NCI-H748 treated with DMSO at 0.1 percent for 48 hours (cell line): ENCODE results near the gene MRPS18B.
"Not testable (repeated sequence)": the region's sequence is repeated elsewhere in the genome, so short reads cannot be mapped to it uniquely, and the experiment has no call there.

Source experiments
- DNase-seq: peaks from one replicate; lab custom pipeline; 2025; lab: John Stamatoyannopoulos, UW

Gene MRPS18B

GRCh38 chr6:30643656-30644055 lies 26.0 kb downstream of the MRPS18B start:
- DNase-seq, result no peak

DNA sequence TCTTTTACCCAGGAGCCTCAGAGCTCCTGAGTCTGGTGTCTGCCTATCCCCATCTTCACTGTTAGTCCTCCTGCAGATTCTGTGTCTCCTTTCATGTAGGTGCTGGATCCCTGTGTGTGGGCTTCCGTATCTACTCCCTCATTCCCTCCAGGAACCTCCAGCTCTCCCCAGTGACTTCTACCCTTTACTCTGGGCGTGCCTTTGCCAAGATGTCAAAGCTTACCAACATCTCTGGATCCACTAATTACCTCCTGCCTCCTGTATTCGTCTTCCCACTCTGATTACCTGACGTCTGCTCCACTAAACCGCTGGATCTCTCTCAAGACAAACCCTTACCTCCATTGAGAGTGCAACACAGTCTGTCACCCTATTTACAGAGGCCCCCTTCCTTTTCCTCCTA lies 27.1 kb downstream of the MRPS18B start:
- no peak for DNase-seq

GRCh38 chr6:30645989-30646388 lies 28.3 kb downstream of the MRPS18B start:
- DNase-seq, result no peak

DNA sequence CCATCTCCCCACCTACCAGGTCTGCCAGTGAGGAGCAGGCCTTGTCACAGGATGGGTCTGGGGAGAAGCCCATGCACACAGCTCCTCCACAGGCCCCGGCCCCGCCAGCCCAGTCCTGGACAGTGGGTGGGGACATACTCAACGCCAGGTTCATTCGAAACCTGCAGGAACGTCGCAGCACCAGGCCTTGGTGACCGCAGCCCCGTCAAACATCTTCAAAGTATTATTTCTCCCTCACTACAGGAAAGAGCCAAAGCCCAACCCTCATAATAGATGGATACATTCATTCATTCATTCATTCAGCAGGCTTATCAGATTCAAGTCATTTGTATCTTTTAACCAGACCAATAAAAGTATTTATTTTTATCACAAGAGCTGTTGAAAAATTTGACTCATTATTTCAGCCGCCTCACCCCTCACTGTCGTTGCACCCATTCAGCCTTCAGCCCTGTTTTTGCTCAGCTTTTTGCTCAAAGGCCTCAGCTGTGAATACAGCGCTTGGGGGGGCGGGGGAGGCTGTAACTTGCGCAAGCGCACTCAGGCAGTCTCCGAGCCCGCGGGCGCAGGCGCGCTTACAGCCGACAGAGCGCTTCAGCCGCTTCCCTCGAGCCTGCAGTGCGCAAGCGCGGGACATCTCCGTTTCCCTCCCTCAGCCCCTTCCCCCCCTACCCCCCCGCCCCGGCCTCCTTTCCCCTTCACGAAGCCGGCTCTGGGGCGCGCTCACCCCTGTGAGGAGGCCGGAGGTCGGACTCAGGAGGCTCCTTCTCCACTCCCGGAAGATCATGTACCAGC lies 29.0 kb downstream of the MRPS18B start, which contains the start of gene C6orf136:
TSS of gene C6orf136 (plus strand) at position 684 of the 792 bp plus-strand sequence. CDS start at position 783, 99 bp downstream.
- peak; percentile 94 for DNase-seq

- DNase-seq, result peak; percentile 94
Observed at GRCh38 chr6:30647242-30648116, 29.8 kb downstream of the MRPS18B start.

GRCh38 chr6:30651143-30651542 lies 33.5 kb downstream of the MRPS18B start:
- DNase-seq, result no peak

GRCh38 chr6:30654798-30655742 lies 37.4 kb downstream of the MRPS18B start:
- DNase-seq, result no peak

- DNase-seq, result no peak
Observed at GRCh38 chr6:30655743-30656094, 38.1 kb downstream of the MRPS18B start.

DNA sequence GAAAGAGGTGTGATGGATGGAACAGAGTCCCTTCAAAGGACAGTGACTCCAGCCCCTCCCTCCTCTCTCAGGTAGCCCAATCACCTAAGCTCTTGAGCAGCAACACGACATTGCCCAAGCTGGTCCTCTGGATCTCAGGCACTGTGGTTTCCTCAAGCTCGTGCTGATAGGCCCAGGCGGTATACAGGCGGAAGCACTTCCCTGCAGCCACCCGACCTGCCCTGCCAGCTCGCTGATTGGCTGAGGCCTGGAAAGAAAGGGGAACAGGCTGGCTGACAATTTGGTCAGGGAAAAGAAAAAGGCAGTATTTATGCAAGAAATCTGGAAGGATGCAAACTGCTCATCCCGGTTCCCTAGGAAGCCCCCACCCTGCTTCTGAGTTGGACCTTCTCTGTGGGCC lies 38.9 kb downstream of the MRPS18B start:
- DNase-seq, result no peak

DNA sequence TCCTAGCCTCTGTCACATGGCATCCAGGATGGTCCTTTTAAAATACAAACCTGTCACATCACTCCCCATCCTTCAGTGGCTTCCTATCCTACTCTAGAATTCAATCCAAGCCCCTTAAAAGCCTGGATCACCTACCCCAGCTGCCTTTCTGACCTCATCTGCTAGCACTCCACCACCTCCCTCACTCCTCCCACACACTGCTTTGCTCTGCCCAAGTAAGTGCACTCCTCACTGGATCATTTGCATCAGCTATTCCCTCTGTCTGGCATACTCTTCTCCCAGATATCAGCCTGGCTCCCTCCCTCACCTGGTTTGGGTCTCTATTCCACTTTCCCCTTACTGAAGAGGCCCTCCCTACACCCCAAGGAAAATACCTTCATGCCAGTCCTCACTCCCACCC lies 39.8 kb downstream of the MRPS18B start:
- DNase-seq, result no peak

DNA sequence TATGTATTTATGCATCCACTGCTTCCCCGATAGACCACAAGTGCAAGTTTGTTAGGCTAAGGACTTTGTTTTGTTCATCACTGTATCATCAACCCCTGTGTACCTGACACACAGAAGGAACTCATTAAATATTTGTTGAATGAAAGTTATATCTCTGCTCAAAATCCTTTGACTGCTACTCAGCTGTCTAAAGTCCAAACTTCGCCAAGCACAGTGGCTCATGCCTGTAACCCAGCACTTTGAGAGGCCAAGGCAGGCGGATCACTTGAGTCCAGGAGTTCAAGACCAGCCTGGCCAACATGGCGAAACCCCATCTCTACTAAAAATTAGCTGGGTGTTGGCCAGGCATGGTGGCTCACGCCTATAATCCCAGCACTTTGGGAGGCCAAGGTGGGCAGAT lies 40.3 kb downstream of the MRPS18B start:
- not testable (repeated sequence) for DNase-seq

DNA sequence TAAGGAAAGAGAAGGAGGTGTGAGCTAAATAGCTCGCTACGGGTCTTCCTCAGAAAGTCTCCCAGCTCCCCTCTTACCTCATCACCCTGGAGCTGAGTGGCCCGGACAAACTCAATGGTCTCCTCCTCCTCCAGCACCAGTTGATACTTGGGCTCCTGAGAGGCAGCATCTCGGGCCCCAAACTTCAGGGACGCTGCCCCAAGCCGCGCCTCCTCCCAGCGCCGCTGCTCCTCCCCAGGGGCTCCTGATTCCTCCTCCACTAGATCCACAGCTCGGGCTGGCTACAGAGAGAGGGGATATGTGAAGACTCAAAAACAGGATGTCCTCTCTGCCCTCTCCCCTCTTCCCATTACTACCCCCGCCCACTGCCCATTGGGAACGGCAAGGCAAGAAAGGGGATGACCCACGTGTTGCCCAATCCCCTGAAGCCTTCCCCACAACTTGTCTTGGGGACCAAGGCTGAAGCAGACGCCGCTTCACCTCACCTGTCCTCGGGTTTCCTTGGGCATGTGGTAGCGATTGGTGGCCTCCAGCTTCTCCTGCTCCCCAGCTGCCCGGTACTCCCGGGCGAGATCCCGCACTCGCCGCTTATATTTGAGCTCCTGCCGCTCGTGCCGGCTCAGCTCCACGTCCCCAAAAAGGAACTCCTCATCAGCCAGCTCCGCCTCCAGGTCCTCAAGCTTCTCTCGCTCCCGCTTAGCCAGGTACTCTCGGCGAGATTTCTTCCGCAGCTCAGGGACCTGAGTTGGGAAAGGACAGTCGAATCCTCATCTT lies 47.5 kb downstream of the MRPS18B start:
- DNase-seq, result no peak

DNA sequence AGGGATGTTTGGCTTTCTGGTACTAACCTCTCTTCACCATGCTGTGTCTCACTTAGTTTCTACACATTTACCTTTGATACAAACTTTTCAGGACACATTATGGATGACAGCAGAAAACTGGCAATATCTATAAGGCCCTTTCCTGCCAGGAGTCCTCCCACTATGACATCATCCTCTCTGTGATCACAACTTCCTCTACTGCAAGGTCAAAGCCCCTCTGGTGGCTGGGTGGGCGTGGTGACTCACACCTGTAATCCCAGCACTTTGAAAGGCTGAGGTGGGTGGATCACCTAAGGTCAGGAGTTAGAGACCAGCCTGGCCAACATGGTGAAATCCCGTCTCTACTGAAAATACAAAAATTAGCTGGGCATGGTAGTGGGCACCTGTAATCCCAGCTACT lies 48.7 kb downstream of the MRPS18B start:
- DNase-seq, result not testable (repeated sequence)

DNA sequence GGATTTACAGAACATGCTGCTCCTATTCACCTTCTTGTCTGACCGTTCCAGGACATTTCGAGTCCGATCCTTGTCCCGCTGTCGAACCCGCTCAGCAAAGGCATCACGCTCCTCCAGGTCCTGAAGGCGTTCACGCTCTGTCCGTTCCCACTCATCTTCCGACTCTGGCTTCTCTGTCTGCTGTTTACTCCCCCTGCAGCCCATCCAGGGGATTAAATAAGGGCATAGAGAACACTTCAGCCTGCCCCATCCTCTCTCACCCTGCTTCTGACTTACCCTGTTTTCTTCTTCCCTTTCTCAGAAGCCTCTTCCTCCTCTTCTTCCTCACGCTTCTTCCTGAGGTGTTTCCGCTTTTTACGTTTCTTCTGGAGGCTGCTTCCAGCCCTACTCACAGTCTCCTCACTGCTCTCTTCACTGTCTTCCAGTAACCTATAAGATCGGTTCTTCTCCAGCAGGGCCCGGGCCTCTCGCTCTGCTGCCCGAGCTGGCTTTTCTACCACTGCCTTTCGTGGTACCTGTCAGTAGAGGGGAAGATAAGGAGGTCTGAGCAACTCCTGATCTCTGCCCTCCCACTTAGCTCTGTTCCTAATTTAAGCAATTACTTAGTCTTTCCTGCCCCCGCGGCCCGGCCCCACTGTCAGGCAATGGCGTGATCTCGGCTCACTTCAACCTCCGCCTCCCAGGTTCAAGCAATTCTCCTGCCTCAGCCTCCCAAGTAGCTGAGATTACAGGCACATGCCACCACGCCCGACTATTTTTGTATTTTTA lies 53.3 kb downstream of the MRPS18B start:
- DNase-seq, result no peak

DNA sequence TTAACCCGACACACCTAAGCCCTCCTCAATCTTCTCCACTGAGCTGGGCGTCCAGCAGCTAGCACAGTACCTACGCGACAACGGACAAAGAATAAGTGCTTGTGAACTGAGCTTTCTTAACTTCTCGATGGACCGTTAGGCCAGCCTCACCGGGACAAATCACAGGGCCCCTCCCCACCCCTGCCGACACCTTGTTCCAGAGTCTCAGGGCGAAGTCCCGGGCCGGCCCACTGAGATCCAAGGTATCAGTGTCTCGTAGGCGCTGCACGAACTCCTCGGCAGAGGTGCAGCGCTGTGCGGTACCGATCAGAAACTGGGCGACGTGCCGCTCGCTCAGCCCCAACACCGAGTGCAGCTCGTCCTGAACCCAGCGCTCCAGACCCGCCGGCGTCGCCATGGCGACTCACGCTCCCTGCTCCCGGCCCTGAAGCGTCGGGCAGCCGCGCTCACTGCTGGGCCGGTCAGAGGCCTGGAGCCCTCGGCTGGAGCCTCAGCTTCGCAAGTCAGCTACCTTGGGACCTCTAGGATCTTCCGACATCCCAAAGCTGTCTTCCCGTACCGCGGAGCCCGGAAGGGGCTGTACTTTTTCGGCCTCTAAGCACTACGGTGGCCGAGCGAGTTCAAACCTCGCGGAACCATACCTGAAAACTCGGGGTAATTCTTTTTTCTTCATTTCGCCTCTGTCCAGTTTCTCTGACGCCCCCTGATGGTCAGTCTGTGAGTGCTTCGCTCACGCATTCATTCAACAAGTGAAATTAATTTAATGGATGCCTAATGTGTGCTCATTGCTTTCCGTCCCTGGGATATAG lies 55.0 kb downstream of the MRPS18B start, which contains the start of gene DHX16:
TSS of gene DHX16 (minus strand) at position 562 of the 809 bp plus-strand sequence. CDS start at position 397, 165 bp downstream.
- peak; percentile 97 for DNase-seq
